Placental epithelial cell (primary cell): ENCODE data around the gene PCSK7. TPM values are rescaled to one million over a fixed set of nuclear protein-coding genes. Genes with fewer than 3 reads are reported as not detected.

ENCODE experiments used
- small RNA-seq: library from RNA; depleted of rRNA; stranded (forward); fragments of <200 nt; gene quantifications from one replicate; pipeline ENCODE3, GENCODE V24; 2012
- total RNA-seq: library from RNA; depleted of rRNA; stranded (reverse); fragments of >200 nt; gene quantifications from 2 replicates; pipeline ENCODE4 v1.2.3, GENCODE V29; 2012

The PCSK7 gene
- 33.8 and 49.0 TPM in 2 replicates for total RNA-seq

DNA sequence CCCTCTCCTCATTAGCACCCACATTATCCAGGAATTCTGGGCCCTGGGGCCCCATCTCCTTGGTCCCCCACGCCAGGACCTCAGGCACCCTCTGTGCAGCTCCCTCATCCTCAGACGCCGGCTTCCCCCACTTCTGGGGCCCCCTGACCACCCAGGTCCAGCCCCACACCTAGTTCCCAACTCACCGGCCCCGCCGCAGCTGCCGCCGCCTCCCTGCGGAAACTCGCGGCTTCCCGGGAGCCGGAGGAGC, at the start of gene PCSK7:
PCSK7 (minus strand) TSS at position 232 of the 250 bp plus-strand sequence. CDS start 2,229 bp downstream, outside the sequence.

GRCh38 chr11:117232092-117232878, 412 bp upstream of the PCSK7 start, which contains the start of gene RNF214:
Gene RNF214 (plus strand): TSS chr11:117232671. CDS start chr11:117234273, 1,602 bp downstream.

DNA sequence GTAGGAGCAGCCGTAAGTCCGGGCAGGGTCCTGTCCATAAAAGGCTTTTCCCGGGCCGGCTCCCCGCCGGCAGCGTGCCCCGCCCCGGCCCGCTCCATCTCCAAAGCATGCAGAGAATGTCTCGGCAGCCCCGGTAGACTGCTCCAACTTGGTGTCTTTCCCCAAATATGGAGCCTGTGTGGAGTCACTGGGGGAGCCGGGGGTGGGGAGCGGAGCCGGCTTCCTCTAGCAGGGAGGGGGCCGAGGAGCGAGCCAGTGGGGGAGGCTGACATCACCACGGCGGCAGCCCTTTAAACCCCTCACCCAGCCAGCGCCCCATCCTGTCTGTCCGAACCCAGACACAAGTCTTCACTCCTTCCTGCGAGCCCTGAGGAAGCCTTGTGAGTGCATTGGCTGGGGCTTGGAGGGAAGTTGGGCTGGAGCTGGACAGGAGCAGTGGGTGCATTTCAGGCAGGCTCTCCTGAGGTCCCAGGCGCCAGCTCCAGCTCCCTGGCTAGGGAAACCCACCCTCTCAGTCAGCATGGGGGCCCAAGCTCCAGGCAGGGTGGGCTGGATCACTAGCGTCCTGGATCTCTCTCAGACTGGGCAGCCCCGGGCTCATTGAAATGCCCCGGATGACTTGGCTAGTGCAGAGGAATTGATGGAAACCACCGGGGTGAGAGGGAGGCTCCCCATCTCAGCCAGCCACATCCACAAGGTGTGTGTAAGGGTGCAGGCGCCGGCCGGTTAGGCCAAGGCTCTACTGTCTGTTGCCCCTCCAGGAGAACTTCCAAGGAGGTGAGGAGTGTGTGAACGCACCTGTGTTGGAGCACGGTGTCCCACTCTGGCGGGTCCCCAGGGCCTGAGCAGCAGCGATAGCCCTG, 32.6 kb downstream of the PCSK7 start, which contains the start of gene TAGLN:
TAGLN (plus strand) TSS at position 318 of the 863 bp plus-strand sequence. CDS start 3,644 bp downstream, outside the sequence.

GRCh38 chr11:117178210-117179034, 53.5 kb downstream of the PCSK7 start, which contains the start of gene SIDT2:
Gene SIDT2 (plus strand): TSS chr11:117178743. CDS start chr11:117179264, 521 bp downstream.

Small RNA genes within 50 kb of the gene (small RNA-seq; reads per million reads assigned to genes)
- gene RF00564 = not detected

Other genes with a start within 250 kb of the PCSK7 start
- 9.5 and 11.8 TPM in 2 replicates for gene SIK3, start 133.6 kb downstream of the PCSK7 start, total RNA-seq
- 126 and 206 TPM in 2 replicates for gene PAFAH1B2, start 87.8 kb downstream of the PCSK7 start, total RNA-seq
- 17.0 and 22.8 TPM in 2 replicates for gene SIDT2, start 53.3 kb downstream of the PCSK7 start, total RNA-seq
- 61.6 and 1,293 TPM in 2 replicates for gene TAGLN, start 32.7 kb downstream of the PCSK7 start, total RNA-seq
- gene RNF214, start 598 bp upstream of the PCSK7 start, total RNA-seq = 12.3 and 14.1 TPM in 2 replicates
- gene BACE1-AS, start 59.3 kb upstream of the PCSK7 start, total RNA-seq = 4.3 and 4.7 TPM in 2 replicates
- 25.1 and 28.8 TPM in 2 replicates for gene BACE1, start 84.2 kb upstream of the PCSK7 start, total RNA-seq
- 26.2 and 27.9 TPM in 2 replicates for gene CEP164, start 95.8 kb upstream of the PCSK7 start, total RNA-seq